Endothelial cell of umbilical vein (primary cell): Measurements from ENCODE around the gene TUBGCP2.

ENCODE experiments used
- EZH2 ChIP-seq: IDR thresholded peaks from 2 replicates; pipeline ENCODE4 v1.6.1; 2012; ENCODE audit warnings: borderline replicate concordance, low read depth, mild to moderate bottlenecking, moderate library complexity, low read length, inconsistent platforms; ENCODE audit not compliant: severe bottlenecking
- FOS ChIP-seq: IDR thresholded peaks from 2 replicates; pipeline ENCODE4 v1.6.1; 2011; ENCODE audit warnings: mild to moderate bottlenecking, low read length, moderate library complexity, borderline replicate concordance; ENCODE audit not compliant: insufficient read depth
- GATA2 ChIP-seq: IDR thresholded peaks from 2 replicates; pipeline ENCODE4 v1.7.0; 2011; ENCODE audit warnings: low read depth, mild to moderate bottlenecking, moderate library complexity, mixed read lengths, low read length; ENCODE audit not compliant: insufficient read length, insufficient read depth
- MYC ChIP-seq: IDR thresholded peaks from one replicate; pipeline ENCODE4 v1.6.1; 2011; ENCODE audit warnings: mild to moderate bottlenecking, low read depth, low read length
- POLR2A ChIP-seq: IDR thresholded peaks from 2 replicates; pipeline ENCODE4 v1.6.1; 2012; ENCODE audit warnings: low read depth, mild to moderate bottlenecking, control low read depth, low read length
- POLR2AphosphoS5 ChIP-seq: IDR thresholded peaks from 2 replicates; pipeline ENCODE4 v1.6.1; 2012; ENCODE audit warnings: low read depth, mild to moderate bottlenecking, control low read depth, low read length, moderate library complexity; ENCODE audit not compliant: insufficient read depth
- TF ChIP-seq, protein P1 (sequence below), 2 donors: IDR thresholded peaks; 1 replicate in 1 of 2; 2 replicates in 1 of 2; pipeline ENCODE4 v1.5.1; 2011; ENCODE audit warnings: low read length in 2 of 2, mild to moderate bottlenecking in 2 of 2, moderate library complexity in 2 of 2, control low read depth in 1 of 2, inconsistent platforms in 1 of 2, low read depth in 1 of 2; ENCODE audit not compliant: insufficient read depth in 1 of 2; ENCODE audit errors: extremely low read depth in 1 of 2
- TF ChIP-seq, protein P2 (sequence below): IDR thresholded peaks from 2 replicates; pipeline ENCODE4 v1.6.1; 2011; ENCODE audit not compliant: insufficient read depth, insufficient read length

DNA sequence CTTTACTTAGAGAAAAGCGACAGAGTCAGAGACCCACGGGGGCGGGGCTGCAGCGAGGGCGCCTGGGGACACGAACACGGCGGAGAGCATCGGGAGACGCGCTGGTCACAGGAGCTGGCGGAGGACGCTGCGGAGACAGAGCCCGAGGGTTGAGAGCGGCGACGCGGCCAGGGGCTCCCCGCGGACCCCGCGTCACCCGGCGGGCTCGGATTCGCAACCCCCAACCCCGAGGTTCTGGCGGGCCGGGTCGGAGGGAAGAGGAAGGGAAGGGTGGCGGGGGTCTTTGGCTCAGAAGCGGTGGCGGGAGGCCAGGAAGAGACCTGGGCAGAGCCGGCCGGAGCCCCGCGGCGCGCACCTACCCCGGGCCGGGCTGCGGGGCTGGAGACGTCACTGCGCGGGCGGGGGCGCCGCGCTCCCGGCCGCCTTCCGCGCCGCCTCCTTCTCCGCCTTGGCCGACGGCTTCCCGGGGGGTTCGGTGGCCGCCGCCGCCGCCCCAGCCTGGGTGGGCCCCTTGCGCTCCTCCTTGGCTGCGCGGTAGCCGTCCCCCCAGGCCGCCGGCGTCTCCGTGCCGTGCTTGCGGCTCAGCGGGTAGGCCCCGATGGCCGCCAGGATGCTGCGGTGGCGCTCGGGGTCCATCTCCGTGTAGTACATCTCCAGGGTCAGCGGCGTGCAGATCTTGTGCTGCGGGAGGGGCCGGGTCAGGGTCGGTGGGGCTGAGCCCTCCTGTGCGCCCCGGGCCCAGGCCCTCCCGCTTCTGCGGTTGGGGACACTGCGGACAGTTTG, 17.0 kb upstream of the TUBGCP2 start:
- TF ChIP-seq, protein P1, sequence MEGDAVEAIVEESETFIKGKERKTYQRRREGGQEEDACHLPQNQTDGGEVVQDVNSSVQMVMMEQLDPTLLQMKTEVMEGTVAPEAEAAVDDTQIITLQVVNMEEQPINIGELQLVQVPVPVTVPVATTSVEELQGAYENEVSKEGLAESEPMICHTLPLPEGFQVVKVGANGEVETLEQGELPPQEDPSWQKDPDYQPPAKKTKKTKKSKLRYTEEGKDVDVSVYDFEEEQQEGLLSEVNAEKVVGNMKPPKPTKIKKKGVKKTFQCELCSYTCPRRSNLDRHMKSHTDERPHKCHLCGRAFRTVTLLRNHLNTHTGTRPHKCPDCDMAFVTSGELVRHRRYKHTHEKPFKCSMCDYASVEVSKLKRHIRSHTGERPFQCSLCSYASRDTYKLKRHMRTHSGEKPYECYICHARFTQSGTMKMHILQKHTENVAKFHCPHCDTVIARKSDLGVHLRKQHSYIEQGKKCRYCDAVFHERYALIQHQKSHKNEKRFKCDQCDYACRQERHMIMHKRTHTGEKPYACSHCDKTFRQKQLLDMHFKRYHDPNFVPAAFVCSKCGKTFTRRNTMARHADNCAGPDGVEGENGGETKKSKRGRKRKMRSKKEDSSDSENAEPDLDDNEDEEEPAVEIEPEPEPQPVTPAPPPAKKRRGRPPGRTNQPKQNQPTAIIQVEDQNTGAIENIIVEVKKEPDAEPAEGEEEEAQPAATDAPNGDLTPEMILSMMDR (IDR thresholded peaks at IDR 0.05; ENCODE audit: extremely low read depth in 1 of 2, insufficient read depth in 1 of 2, low read depth in 1 of 2, low read length in 2 of 2) = no peak
- TF ChIP-seq EZH2 = peak; percentile 99
- TF ChIP-seq POLR2A = no peak
- no peak for TF ChIP-seq GATA2
- no peak for TF ChIP-seq POLR2AphosphoS5
- no peak for TF ChIP-seq MYC
- TF ChIP-seq, protein P2, sequence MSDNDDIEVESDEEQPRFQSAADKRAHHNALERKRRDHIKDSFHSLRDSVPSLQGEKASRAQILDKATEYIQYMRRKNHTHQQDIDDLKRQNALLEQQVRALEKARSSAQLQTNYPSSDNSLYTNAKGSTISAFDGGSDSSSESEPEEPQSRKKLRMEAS = no peak
- no peak for TF ChIP-seq FOS
